Stimulated activated CD8-positive, alpha-beta memory T cell treated with anti-CD3 and anti-CD28 coated beads, Interleukin-7, amount 100 ng/mL, for 48 hours (primary cell): ENCODE data around the gene ZMAT5.
"Not testable (repeated sequence)": the region's sequence is repeated elsewhere in the genome, so short reads cannot be mapped to it uniquely, and the experiment has no call there.

Source experiments
- DNase-seq, 2 donors: peaks; one replicate each; pipeline ENCODE4 v3.0.0-alpha.2; 2020; ENCODE audit warnings: low read depth in 1 of 2; ENCODE audit errors: extremely low read depth in 1 of 2

The ZMAT5 gene

DNA sequence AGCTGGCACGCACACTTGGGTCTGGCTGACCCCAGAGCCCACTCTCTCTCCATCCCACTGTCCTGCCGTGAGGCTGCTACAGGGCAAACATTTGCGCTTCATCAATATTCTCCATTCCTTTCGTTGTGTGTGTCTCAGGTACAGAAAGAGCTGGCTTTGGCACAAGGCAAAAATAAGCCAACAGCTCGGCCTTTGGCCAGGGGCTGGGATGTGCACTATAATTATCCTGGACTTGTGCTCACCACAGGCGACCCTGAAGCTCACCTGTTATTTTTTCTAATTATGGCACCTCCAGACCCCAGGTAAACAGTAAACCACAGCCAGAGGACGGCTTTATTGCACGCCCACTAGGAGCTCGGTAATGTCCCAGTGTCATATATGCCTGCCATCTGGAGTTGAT, 10.9 kb downstream of the ZMAT5 start:
- DNase-seq: no peak

GRCh38 chr22:29754658-29755395, 12.0 kb downstream of the ZMAT5 start:
- not testable (repeated sequence) for DNase-seq

- DNase-seq: no peak
Measured at GRCh38 chr22:29753808-29754657, 12.8 kb downstream of the ZMAT5 start.

DNA sequence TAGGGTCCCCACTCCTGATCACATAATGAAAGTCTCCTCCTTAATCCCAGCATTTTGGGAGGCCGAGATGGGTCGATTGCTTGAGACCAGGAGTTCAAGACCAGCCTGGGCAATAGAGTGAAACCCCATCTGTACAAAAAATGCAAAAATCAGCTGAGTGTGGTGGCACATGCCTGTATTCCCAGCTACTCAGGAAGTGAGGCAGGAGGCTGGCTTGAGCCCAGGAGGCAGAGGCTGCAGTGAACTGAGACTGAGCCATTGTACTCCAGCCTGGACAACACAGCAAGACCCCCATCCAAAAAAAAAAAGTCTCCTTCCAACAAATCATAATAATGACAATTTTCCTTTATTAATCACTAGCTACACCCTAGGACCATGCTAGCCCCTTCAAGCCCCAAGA, 15.1 kb downstream of the ZMAT5 start:
- DNase-seq: no peak

GRCh38 chr22:29750559-29751538, 16.0 kb downstream of the ZMAT5 start:
- no peak for DNase-seq

GRCh38 chr22:29750029-29750428, 16.8 kb downstream of the ZMAT5 start:
- no peak for DNase-seq

GRCh38 chr22:29748248-29748893, 18.4 kb downstream of the ZMAT5 start:
- no peak for DNase-seq

DNA sequence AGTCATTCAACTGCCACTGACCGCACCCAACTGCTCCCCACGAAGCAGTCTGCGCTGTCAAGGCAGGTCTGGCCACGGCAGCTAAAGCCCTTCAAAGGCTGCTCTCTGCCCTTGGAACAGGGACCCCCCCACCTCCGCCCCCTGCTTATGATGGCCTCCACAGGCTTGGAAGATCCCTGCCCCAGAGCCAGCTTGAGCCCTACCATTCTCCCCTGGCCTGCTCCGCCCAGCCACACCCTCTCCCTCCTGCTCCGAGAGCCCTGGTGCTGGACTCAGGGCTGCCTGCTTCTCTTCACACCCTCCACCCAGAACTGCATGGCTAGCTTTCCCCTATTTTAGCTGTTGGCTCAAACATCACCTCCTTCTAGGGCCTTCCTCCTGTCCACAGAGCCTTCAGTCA, 19.0 kb downstream of the ZMAT5 start:
- DNase-seq: no peak

DNA sequence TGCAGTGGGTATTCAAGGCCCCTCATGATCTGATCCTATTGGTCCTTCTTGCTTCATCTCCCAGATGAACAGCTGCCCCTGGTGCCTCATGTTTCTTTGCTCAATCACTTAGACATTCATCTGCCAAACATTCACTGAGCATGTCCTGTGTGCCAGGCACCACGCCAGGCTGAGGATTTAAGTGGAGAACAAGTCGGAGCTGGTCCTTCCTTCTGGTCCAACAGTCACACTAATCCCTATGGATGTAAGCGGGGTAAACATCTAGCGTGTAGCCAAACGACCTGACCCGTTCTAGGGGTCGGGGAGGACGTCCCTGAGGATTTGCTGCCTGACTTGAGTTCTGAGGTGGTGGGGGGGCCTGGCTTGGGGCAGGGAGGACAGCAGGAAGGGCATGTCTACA, 21.9 kb downstream of the ZMAT5 start:
- no peak for DNase-seq

- no peak for DNase-seq
Measured at GRCh38 chr22:29742326-29742725, 24.5 kb downstream of the ZMAT5 start.

GRCh38 chr22:29741926-29742325, 24.9 kb downstream of the ZMAT5 start:
- no peak for DNase-seq

GRCh38 chr22:29740216-29740615, 26.6 kb downstream of the ZMAT5 start:
- no peak for DNase-seq

DNA sequence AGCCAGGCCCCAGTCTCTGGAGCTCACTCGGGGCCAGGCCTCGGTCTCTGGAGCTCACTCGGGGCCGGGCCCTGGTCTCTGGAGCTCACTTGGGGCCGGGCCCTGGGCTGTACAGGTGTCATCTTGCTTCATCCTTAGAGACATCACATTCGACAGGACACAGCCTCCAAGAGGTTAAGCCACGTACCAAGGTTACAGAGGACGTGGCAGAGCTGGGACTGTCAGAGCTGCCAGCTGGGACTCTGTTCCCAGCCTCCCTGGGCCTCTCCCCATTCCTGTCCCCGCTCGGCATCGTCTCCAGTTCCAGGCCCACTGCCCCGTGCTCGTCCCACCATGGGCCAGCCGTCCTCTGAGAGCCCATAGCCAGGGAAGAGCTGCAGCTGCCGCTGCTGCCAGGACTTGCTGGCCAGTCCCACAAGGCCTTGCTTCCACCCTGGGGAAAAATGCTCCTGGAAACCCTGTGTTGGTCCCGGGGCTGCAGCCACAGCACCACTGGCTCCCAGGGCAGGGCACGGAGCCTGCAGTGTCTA, 27.4 kb downstream of the ZMAT5 start:
- DNase-seq: no peak

DNA sequence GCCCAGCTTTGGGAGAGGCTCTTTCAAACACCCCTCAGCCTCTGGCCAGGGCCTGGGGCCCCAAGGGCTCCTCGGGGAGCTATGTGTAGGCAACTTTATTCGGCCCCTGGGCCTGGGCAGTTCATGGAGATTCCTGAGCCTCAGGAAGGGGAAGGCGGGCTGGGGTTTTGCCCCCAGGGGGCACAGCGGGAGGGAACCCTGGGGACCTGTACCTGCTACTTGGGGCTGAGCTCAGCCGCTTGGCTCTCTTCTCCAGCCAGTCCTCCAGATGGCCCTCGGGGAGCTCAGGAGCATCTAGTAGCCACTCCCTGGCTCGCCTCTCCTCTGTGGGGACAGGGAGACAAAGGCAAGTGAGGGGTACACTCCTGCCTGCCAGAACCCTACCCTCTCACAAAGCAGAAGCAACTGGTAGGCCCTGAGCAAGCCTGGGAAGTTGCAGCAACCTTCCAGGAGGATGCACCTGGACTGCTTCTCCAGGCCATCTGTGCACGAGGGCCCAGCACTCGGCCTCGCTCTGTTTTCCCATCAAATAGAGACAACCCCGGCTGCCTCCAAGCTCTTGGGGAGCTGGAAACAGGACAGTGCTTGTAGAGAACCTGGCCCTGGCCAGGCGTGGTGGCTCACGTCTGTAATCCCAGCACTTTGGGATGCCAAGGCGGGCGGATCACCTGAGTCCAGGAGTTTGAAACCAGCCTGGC, 28.5 kb downstream of the ZMAT5 start:
- DNase-seq: no peak

DNA sequence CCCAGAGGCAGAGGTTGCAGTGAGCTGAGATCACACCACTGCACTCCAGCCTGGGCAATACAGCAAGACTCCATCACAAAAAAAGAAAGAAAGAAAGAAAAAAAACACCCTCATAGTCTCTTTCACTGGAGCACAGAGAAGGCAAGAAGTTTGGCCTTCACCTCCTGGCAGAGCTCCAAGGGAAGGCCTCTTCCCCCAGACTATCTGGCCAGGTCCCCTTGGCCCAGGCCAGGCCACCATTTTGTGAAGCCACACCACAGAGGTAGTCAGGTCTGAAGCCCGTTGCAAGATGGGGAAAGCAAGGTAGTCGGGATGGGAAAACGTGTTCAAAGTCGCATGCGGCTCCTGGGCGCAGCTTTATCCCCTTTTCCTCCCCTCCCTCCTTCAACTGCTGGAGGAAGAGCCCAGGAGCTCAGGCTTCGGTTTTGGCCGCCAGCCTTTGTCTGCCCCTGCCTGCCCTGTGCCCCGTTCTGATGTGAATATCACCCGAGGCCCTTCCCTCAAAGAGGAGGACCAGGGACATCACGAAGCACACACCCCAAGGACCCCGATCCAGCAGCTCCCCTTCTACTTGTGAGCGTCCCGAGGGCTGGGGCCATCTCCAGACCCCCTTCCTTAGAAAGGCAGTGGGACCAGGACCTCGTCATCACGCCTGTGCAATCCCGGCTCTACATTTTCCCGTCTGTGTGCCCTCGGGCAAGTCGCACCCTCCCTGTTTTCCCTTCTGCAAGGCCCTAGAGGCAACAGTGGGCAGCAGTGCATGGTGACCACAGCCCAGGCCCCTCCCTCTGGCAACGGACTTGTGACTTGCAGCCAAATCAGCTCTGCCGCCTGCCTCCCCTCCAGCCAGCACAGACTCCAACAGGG, 29.3 kb downstream of the ZMAT5 start:
- DNase-seq: no peak

- DNase-seq: no peak
Measured at GRCh38 chr22:29735416-29735815, 31.4 kb downstream of the ZMAT5 start.

- DNase-seq: no peak
Measured at GRCh38 chr22:29734838-29735237, 32.0 kb downstream of the ZMAT5 start.

- DNase-seq: no peak
Measured at GRCh38 chr22:29734406-29734805, 32.4 kb downstream of the ZMAT5 start.
